Measurements from ENCODE around the gene VSIR. TPM values are rescaled to one million over a fixed set of nuclear protein-coding genes. Genes with fewer than 3 reads are reported as not detected.

The VSIR gene
- total RNA-seq, 1 experiment from 2014 or later, result 1.6 TPM

- no peak for DNase-seq (ENCODE audit: low read depth)
These were observed 9.8 kb downstream of the VSIR start for GRCh38 chr10:71763352-71764127.

GRCh38 chr10:71762324-71762723 is 11.0 kb downstream of the VSIR start:
- no peak for DNase-seq (ENCODE audit: low read depth)

GRCh38 chr10:71761541-71762113 is 11.7 kb downstream of the VSIR start:
- no peak for DNase-seq (ENCODE audit: low read depth)

- no peak for DNase-seq (ENCODE audit: low read depth)
These were observed 12.2 kb downstream of the VSIR start for GRCh38 chr10:71761105-71761511.

GRCh38 chr10:71757399-71757922 is 15.9 kb downstream of the VSIR start:
- no peak for DNase-seq (ENCODE audit: low read depth)

- DNase-seq (ENCODE audit: low read depth), result no peak
These were observed 16.8 kb downstream of the VSIR start for GRCh38 chr10:71756311-71757191.

- DNase-seq (ENCODE audit: low read depth), result no peak
These were observed 18.0 kb downstream of the VSIR start for GRCh38 chr10:71755179-71755879.

GRCh38 chr10:71754562-71754961 is 18.8 kb downstream of the VSIR start:
- DNase-seq (ENCODE audit: low read depth), result no peak

GRCh38 chr10:71753960-71754505 is 19.3 kb downstream of the VSIR start:
- no peak for DNase-seq (ENCODE audit: low read depth)

- DNase-seq (ENCODE audit: low read depth), result no peak
These were observed 20.0 kb downstream of the VSIR start for GRCh38 chr10:71753091-71753959.

- DNase-seq (ENCODE audit: low read depth), result no peak
These were observed 20.8 kb downstream of the VSIR start for GRCh38 chr10:71752391-71753090.

- DNase-seq (ENCODE audit: low read depth), result no peak
These were observed 21.6 kb downstream of the VSIR start for GRCh38 chr10:71751515-71752224.

- no peak for DNase-seq (ENCODE audit: low read depth)
These were observed 22.3 kb downstream of the VSIR start for GRCh38 chr10:71750986-71751385.

- DNase-seq (ENCODE audit: low read depth), result no peak
These were observed 23.0 kb downstream of the VSIR start for GRCh38 chr10:71750124-71750841.

- no peak for DNase-seq (ENCODE audit: low read depth)
These were observed 23.9 kb downstream of the VSIR start for GRCh38 chr10:71749396-71749795.

GRCh38 chr10:71748671-71749191 is 24.6 kb downstream of the VSIR start:
- DNase-seq (ENCODE audit: low read depth), result no peak

GRCh38 chr10:71747551-71748523 is 25.5 kb downstream of the VSIR start:
- no peak for DNase-seq (ENCODE audit: low read depth)

Measured in RPMI7951 (cell line).